OCI-M2 (cell line): Measurements from ENCODE around the gene SEZ6L2.
A peak's percentile ranks its signal among the peaks of the same experiment; 100 is the strongest.
"Not testable (repeated sequence)": the region's sequence is repeated elsewhere in the genome, so short reads cannot be mapped to it uniquely, and the experiment has no call there.

Source experiments
- DNase-seq: peaks from one replicate; lab custom pipeline; 2025; ENCODE audit not compliant: unreplicated experiment; lab: John Stamatoyannopoulos, UW

The SEZ6L2 gene

DNA sequence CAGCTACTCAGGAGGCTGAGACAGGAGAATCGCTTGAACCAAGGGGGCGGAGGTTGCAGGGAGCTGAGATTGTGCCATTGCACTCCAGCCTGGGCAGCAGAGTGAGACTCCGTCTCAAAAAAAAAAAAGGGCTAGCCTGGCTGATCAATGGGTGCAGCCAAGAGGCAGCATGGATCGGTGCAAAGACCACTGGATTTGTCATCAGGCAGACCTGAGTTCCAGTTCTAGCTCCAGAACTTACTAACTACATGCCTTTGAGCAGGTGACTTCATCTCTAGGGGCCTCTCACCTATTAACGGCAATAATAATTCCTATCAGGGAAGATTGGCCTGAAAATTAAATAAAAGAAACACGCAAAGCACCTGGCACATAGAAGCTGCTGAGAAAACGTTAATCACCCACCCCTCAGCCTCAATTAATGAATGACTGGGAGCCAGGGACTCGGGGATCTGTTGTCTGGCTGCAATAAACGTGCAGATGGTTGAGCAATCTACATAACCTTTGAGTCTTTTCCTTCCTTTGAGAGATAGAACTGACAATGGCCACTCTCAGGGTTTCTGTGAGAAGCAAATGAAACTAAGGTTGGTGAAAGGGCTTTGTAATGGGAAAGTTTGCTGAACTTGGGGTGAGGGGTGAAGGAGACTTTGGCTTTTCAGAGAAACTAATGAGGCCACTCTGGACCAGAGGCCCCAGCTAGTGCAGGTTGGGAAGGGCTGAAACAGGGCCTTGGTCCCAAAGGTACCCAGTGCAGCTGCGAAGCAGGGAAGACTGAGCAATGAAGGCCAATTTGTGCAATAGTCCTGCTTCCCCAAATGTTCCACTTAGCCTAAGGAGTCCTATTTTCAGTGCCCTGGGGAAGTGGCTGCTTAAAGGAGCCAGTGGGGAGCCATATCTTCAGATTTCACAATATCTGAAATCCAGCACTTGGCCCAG lies 7.6 kb downstream of the SEZ6L2 start:
- no peak for DNase-seq

DNA sequence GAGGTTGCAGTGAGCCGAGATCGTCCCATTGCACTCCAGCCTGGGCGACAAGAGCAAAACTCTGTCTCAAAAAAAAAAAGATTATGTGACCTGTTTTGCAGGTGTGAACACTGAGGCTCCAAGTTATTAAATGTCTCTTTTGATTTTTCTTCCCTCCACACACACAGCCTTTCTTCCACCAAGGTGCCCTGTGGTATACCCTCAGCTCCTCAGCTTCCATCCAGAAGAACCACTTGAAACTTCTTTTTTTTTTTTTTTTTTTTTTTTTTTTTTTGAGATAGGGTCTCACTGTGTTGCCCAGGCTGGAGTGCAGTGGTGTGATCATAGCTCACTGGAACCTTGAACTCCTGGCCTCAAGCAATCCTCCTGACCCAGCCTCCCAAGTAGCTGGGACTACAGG lies 10.0 kb downstream of the SEZ6L2 start:
- DNase-seq = not testable (repeated sequence)

DNA sequence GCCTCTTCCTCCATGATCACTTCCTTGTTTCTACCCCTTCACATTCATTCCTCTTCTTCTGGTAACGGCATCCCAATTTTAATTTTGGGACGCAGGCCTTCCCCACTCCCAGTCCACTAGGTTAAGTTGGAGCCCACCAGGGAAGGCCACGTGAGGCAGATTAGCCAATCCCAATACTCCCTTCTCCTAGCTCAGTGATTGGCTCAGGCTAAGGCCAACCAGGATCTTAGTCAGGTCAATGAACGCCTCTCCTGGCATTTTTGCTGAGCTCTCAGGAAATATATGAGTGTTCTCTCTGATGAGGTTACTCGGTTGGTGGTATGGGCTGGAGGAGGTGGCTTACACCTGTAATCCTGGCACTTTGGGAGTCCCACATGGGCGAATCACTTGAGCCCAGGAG lies 15.4 kb downstream of the SEZ6L2 start:
- DNase-seq = no peak

DNA sequence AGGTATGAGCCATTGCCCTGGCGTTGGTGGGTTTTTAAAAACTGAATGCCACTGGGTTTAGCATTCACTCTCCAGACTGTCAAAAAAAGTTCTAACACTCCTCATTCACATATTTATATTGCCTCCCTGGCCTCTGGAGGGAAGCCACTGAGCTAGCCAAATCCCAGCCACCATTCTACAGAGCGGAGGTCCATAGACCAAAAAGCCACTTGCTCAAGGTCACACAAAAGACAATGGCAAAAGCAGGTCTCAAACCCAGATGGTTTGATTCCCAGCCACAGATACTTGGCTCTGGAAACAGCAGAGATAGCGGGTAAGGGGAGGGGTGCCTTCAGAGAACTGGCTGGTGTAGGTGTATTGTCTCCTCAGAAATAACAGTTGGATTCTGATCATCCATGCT lies 18.3 kb downstream of the SEZ6L2 start:
- DNase-seq = no peak

DNA sequence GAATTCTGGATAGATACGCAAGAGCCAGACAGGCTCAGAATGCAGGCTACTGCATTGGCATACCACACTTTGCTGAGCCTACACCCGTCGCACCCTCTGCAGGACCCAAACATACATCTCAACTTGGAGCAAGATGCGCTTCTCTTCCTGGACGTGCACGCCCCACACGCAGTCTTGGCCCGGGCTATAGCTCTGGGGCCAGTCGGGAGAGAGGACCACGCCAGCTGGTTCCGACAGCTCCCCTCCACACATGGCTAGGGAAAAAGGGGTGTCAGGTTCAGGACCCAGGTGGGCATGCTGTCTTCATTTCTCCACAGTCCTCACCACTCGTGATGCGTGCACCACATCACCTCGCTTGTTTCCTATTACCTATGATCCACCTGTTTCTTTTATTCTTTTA lies 21.2 kb downstream of the SEZ6L2 start:
- DNase-seq = no peak

DNA sequence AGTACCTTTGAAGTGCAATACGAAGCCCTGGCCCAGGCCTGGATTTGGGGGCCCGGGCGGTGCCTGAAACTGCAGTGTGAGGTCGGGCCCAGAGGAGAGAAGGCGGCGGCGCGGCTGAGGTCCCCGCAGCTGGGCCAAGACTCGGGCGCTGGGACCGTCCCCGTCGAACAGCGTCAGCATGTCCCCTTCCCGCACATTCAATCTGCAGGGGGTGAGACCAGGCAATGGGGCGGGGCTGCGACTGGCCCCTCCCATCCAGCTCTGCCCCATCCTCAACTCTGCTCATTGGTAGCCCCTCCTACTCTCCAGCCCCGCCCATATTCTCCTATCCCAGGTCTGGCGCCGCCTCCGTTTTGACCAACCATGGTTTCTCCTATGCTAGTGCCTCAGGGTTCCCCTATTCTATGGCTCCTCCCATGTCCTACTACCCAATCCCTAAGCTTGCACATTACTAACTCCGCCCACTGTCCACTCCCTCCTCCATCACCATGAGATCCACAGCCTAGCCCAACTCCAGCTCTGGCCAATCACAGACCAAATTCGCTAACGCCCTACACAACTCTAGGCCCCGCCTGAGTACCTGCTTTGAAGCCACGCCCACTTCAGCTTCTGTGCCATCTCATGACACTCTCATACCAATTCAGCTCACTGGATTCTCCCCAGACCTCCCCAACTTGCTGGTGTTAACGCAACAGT lies 21.9 kb downstream of the SEZ6L2 start:
- no peak for DNase-seq

DNA sequence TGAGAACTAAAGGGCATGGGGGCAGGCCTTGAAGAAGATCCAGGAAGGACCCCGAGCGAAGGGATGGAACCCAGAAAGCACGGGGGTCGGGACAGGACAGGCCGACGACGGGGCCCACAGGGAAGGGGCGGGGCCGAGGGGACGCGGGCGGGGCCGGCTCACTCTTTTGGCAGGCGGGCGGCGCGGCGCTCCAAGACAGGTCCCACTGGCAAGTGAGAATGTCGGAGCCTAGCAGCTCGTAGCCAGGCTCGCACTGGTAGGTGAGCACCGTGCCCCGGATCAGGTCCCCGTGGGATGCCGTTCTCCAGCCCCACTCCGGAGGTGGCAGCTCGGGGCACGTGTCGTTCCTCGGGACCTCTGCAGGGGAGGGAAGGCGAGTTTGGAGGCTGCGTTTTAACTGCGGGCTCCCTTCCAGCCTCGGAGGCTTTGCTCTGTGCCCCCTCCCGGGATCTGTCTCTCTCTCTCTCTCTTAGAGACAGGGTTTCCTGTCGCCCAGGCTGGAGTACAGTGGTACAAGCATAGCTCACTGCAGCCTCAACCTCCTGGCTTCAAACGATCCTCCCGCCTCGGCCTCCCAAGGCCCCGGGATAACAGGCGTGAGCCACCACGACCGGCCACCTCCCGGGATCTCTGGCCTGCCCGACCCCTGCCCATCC lies 22.6 kb downstream of the SEZ6L2 start:
- no peak for DNase-seq

DNA sequence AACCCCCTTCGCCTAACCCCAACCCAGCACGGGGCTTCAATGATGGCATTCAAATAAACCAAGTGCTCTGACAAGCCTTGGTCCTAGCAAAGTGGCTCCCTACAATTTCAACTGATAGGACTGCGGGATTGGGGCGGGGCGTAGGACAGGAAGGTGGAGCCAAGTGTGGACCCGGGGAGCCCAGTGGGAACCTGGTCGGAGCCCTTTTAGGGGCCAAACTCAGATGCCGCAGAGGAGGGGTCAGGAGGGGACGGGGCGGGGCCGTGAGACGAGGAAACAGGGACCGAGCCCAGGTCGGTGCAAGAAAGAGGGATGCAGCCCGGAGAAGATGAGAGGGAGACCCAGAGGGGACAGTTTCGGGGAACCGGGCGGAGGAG lies 23.1 kb downstream of the SEZ6L2 start:
- no peak for DNase-seq

DNA sequence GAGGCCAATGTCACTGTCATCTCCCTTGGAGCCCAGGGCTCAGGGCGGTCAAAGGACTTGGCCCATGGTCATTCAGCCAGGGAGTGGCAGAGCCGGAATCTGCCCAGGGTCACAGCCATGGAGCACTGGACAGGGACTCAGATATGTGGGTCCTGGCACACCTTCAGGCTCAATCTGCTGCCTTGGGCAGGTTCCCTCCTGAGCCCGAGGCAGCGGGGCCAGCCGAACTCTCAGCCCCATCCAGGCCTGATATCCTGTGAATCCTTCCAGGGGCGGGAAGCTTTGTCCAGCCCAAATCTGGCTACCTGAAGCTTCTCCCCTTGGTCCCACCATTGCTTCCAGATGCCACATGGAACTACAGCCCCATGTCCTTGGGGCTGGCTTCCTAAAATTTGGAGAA lies 24.1 kb downstream of the SEZ6L2 start:
- DNase-seq = no peak

DNA sequence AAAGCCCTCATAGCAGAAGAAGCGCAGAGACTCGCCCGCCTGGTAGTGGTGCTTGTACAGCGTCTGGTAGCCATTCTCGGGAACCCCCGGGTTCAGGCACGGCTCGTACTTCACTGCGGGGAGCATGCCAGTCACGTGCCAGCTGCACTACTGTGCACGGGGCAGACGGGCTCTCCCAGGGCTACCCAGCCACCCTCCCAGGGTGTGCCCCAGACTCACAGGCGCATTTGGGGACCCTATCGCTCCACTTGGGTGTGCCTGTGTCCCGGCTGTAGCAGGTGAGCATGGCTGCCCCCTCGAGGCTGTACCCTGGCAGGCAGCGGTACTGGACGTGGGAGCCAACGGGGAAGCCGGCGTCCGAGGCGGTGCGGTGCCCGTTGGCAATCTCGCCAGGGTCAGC lies 26.0 kb downstream of the SEZ6L2 start:
- no peak for DNase-seq

DNA sequence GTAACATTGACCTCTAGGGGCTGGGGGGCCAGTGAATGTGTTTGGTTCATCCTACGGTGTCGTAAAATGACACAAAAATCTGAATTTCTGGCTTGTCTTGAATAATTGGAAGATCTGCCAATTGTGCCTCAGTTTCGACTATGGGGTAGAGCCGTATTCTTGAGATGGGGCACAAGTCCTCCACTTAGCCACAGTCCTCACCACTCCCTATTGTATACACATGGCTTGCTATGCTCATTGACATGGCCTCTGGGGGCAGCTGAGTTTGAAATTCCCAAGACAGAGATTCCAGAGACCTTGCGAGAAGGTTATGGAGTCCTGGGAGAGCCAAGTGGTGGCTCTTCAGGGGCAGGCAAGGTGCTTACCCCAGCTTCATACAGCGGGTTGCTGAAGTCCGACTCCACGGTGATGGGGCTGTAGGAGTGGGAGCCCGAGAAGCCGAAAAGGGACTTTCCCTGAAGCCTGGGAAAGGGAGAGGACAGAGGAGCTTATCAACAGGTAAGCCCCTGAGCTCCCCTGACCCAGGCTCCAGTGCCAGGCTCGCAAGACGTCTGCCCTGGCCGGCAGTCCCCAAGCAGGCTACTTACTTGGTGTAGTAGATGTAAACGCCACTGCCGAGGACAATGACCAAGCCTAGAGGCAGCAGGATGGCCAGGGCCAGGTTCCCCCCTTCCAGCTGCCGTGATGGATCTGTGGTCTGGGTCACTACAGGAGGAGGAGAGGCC lies 27.4 kb downstream of the SEZ6L2 start:
- no peak for DNase-seq

DNA sequence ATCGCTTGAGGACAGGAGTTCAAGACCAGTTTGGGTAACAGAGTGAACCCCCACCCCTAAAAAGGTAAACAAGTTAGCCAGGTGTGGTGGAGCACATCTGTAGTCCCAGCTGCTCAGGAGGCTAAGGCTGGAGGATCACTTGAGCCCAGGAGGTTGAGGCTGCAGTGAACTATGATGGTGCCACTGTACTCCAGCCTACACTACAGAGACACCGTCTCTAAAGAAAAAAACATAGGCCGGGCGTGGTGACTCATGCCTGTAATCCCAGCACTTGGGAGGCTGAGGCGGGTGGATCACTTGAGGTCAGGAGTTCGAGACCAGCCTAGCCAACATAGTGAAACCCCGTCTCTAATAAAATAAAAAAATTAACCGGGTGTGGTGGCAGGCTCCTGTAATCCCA lies 30.3 kb downstream of the SEZ6L2 start:
- not testable (repeated sequence) for DNase-seq

DNA sequence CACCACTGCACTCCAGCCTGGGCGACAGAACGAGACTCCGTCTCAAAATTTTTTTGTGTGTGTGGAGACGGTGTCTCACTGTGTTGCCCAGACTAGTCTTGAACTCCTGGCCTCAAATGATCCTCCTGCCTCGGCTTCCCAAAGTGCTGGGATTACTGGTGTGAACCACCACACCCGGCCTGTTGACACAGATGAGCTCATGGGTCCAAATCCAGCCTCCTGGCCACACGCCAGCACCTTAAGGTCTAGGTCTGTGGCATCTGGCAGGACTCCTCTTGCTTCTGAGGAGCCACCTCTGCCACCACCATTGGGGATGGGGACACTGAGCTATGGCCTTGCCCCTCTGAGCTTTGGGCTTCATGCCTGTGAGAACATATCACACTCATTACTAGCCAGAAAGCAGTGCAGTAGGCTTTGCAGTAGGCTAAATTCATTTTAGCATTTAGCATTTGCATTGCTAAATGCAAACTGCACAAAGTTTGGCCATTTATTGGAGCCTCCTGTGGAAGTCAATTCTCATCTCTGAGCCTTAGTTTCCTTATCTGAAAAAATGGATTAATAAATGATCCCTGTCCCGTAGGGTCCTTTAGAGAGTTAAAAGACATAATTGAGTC lies 30.8 kb downstream of the SEZ6L2 start:
- no peak for DNase-seq

DNA sequence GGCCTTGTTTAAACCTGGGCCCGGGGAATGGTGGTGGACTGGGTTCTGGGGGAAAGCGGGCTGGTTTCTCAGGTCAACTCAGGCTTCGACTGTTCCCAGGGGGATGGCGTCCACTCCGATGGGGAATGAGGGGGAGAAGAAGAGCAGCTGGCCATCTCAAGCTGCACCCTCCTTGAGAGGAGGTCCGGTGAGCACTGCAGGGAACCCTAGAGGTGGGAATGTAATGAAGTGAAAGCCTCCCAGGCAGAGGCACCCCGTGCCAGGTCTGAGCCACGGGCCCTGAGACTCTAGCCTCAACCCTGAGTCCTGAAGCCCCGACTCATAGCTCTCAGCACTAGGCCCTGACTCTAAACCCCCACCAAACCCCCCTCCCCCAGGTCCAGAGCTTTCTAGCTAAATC lies 35.1 kb downstream of the SEZ6L2 start:
- DNase-seq = no peak

DNA sequence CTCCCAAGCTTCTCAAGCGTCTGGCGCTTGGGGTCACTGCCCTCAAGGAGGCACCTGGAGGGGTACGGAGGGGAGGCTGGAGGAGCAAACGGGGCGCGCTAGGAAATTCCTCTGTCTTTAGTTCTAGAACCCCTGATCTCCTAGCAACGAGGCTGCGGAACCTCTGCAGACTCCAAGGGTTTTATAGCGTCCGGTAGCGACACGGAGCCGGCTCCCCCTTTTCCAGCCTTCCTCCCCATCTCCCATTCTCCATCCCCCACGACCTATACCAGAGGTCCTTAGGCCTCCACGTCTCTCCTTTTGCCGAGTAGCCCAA lies 35.7 kb downstream of the SEZ6L2 start:
- no peak for DNase-seq

DNA sequence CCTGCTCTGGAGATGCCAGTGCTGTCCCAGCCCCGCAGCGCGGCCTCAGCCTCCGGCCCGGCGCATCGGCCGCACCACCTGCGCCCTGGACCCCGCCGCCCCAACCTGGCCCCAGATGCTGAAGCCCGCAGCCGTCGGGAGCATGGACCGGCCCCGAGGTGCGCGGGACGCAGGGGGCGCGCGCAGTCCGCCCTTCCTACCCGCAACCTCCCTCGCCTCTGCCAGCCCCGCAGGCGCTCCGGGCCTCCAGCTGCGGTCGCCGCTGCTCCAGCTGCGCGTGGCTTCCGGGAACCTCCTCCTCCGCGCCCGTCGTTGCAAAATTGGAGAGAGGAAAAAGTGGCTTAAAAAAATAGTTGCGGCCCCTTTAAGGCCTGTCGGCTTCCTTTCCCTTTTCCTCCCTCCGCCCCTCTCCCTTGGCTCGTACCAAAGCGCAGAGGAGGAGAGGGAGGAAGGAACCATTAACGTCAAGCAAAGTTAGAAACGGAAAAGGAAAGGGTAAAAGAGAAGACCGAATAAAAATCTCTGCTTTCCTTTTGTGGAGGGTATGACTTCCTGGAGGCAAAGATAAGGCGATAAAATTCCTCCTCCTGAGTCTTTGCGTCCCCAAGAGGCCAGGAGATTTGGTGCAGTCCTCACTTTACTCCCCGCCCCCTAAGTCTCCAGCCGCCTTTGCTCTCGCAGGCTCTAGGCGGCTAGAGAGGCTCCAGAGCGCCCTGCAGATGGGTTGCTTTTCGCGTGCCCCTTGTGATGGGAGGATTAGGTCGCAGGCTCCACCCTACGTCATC lies 36.3 kb downstream of the SEZ6L2 start, which contains the start of gene CDIPT:
Gene CDIPT (minus strand): TSS at position 343 of the 785 bp plus-strand sequence. CDS start 369 bp downstream, outside the sequence.
- DNase-seq = peak; percentile 41

DNA sequence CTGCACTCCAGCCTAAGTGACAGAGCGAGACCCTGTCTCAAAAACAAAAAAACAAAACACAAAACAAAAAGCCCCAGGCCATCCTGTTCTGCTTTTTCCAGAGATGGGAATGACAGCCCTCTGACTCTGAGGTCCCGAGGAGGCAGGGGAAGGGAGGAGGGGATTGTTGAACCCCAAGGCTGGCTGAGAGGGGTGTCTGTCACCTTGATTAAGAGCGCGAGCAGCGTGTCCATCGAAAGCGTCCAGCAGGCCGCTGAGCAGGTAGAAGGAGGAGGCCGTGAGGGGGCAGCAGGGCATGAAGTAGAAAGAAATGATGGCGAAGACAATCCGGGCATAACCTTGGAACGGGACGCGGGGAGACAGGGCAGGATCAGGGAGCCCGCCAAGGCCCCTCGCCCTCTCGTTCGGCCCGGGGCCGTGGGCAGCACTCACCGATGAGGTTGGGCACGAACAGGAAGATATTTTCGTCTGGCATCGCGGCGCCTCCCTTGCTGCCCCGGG lies 36.9 kb downstream of the SEZ6L2 start:
- no peak for DNase-seq

DNA sequence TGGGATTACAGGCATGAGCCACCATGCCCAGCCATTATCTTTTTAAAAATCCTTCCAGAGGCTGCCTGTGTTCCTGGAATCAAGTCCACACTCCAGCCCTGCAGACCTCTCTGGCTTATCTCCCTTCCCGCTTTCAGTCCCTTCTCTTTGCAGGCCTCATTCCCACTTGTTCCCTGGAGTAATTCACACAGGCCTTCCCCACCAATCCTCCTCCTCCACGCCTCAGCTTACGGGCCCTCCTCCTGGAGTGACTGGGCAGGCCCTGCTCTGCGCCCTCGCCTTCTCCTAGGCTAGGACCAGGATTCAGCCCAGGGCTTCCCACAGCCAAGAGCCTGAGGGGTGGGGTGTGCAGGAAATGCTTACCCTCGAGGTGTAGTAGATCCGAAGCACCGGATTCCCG lies 39.1 kb downstream of the SEZ6L2 start:
- no peak for DNase-seq

DNA sequence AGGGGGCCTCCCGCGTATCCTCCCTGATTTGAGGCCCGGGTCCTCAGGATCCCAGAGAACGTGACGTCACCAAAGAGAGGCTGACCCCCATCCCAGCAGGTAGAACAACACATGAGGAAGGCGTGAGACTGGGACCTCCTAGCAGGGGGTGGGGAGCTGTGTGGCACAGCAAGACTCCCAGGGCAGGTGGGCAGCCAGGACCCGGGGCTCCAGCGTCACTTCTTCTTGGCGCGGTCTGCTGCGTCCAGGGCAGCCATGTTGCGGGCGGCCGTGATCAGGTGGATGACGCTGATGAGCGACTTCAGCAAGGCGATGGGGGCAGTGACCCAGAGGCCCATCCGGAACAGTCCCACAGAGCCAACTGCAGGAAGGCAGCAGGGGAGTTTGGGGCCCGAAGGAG lies 40.4 kb downstream of the SEZ6L2 start:
- DNase-seq = no peak
